Tibial nerve (tissue), 4 donors: ENCODE measurements around the gene MAPT. TPM values are rescaled to one million over a fixed set of nuclear protein-coding genes. Genes with fewer than 3 reads are reported as not detected.
"Not testable (repeated sequence)": the region's sequence is repeated elsewhere in the genome, so short reads cannot be mapped to it uniquely, and the experiment has no call there.

ENCODE experiments used
- DNase-seq, 2 donors: peaks; one replicate each; pipeline ENCODE4 v3.0.0-alpha.2; 2019; ENCODE audit warnings: low spot score in 2 of 2
- H3K27ac ChIP-seq, 4 donors: fragments of 200-600 bp; sonication (generic) in 3 of 4; one replicate each; pipeline ENCODE4 v1.5.1; 2017 to 2019; ENCODE audit warnings: mild to moderate bottlenecking in 1 of 4
- H3K27me3 ChIP-seq, 2 donors: fragments of 200-600 bp; sonication (generic) in 1 of 2; one replicate each; pipeline versions ENCODE4 v1.5.1 to v1.6.0; 2017 to 2019
- H3K36me3 ChIP-seq, 3 donors: fragments of 200-600 bp; sonication (generic); one replicate each; pipeline ENCODE4 v1.5.1; 2018 to 2019
- H3K4me1 ChIP-seq, 4 donors: fragments of 200-600 bp; sonication (generic) in 3 of 4; one replicate each; pipeline ENCODE4 v1.5.1; 2017 to 2019
- H3K4me3 ChIP-seq, 4 donors: fragments of 200-600 bp; sonication (generic) in 3 of 4; one replicate each; pipeline ENCODE4 v1.5.1; 2017 to 2019; ENCODE audit warnings: mild to moderate bottlenecking in 1 of 4, moderate library complexity in 1 of 4
- H3K9me3 ChIP-seq, 4 donors: fragments of 200-600 bp; sonication (generic) in 3 of 4; one replicate each; pipeline ENCODE4 v1.5.1; 2017 to 2019
- CTCF ChIP-seq, 5 experiments: fragments of 200-600 bp in 3 of 5; fragments of 450-650 bp in 2 of 5; sonication (generic) in 3 of 5; IDR thresholded peaks; one replicate each; pipeline ENCODE4 v1.5.1; 2016 to 2019; ENCODE audit warnings: antibody characterized with exemption in 5 of 5, mild to moderate bottlenecking in 3 of 5, moderate library complexity in 2 of 5
- EP300 ChIP-seq, 2 donors: sonication (generic); formaldehyde crosslinking; IDR thresholded peaks; one replicate each; pipeline ENCODE4 v1.6.1; 2017; ENCODE audit warnings: antibody characterized with exemption in 2 of 2, mild to moderate bottlenecking in 1 of 2
- POLR2A ChIP-seq, 2 donors: fragments of 450-650 bp; IDR thresholded peaks; one replicate each; pipeline ENCODE4 v1.6.1; 2017; ENCODE audit warnings: antibody characterized with exemption in 2 of 2, mild to moderate bottlenecking in 2 of 2, moderate library complexity in 2 of 2
- WGBS, 2 donors: methylation state at CpG; one replicate each; pipeline ENCODE4 v1.1.5; 2018; 5-methylcytosine and 5-hydroxymethylcytosine counted together
- total RNA-seq, 4 donors: library from RNA; depleted of rRNA; stranded (reverse); fragments of >200 nt; gene quantifications; one replicate each; pipeline ENCODE4 v1.1.0, GENCODE V29; 2016

MAPT gene
- total RNA-seq, 4 donors from 2014 or later, result 2.5 to 3.1 (median 2.8) TPM

GRCh38 chr17:46003907-46004748 is 109.8 kb downstream of the MAPT start:
- Histone ChIP-seq H3K9me3 (no peaks in the 10 kb centered on the region), H3K36me3 (no peaks in the 10 kb centered on the region), H3K4me3 (no peak overlapping the region), H3K27me3 (no peaks in the 10 kb centered on the region), H3K4me1 (peaks cover 0 to 10% (median 0%) of the 10 kb centered on the region in 4 donors), H3K27ac (no peak overlapping the region)
- no peak for DNase-seq
- 18 to 25% methylated on average over 6 of the region's 6 CpGs for WGBS, 2 donors
- TF ChIP-seq CTCF (IDR thresholded peaks at IDR 0.05) (no peak), EP300 (IDR thresholded peaks at IDR 0.05) (no peak), POLR2A (IDR thresholded peaks at IDR 0.05) (no peak)

- H3K27ac ChIP-seq, H3K27me3 ChIP-seq, DNase-seq, H3K9me3 ChIP-seq, H3K4me3 ChIP-seq, H3K36me3 ChIP-seq: not testable (repeated sequence)
- WGBS, 2 donors, result 96 to 100% methylated on average over 1 of the region's 1 CpG
- H3K4me1 ChIP-seq, result peaks cover 0 to 13% (median 0%) of the 10 kb centered on the region in 4 donors
Measured at GRCh38 chr17:46006082-46006481, 111.7 kb downstream of the MAPT start.

GRCh38 chr17:46007461-46007965 is 113.2 kb downstream of the MAPT start:
- 65 to 74% methylated on average over 2 of the region's 2 CpGs for WGBS, 2 donors
- Histone ChIP-seq H3K9me3 (no peaks in the 10 kb centered on the region), H3K4me1 (peaks cover 0 to 13% (median 0%) of the 10 kb centered on the region in 4 donors), H3K27ac (no peak overlapping the region), H3K27me3 (no peaks in the 10 kb centered on the region), H3K4me3 (no peak overlapping the region), H3K36me3 (no peaks in the 10 kb centered on the region)
- TF ChIP-seq POLR2A (IDR thresholded peaks at IDR 0.05) (no peak), CTCF (IDR thresholded peaks at IDR 0.05) (no peak), EP300 (IDR thresholded peaks at IDR 0.05) (no peak)
- DNase-seq, result no peak

GRCh38 chr17:46008591-46008990 is 114.2 kb downstream of the MAPT start:
- Histone ChIP-seq H3K27ac (no peak overlapping the region), H3K4me3 (no peak overlapping the region), H3K36me3 (no peaks in the 10 kb centered on the region), H3K4me1 (peaks cover 0 to 13% (median 0%) of the 10 kb centered on the region in 4 donors), H3K27me3 (no peaks in the 10 kb centered on the region), H3K9me3 (no peaks in the 10 kb centered on the region)
- DNase-seq, result no peak
- TF ChIP-seq EP300 (IDR thresholded peaks at IDR 0.05), result no peak
- no peak for TF ChIP-seq CTCF (IDR thresholded peaks at IDR 0.05)
- no peak for TF ChIP-seq POLR2A (IDR thresholded peaks at IDR 0.05)
- WGBS, 2 donors, result 88 to 96% methylated on average over 9 of the region's 9 CpGs

GRCh38 chr17:46009681-46010596 is 115.6 kb downstream of the MAPT start:
- no peak for DNase-seq
- no peaks in the 10 kb centered on the region for H3K9me3 ChIP-seq
- peaks cover 0 to 8% (median 0%) of the 10 kb centered on the region in 4 donors for H3K4me1 ChIP-seq
- no peaks in the 10 kb centered on the region for H3K27me3 ChIP-seq
- no peak for TF ChIP-seq CTCF (IDR thresholded peaks at IDR 0.05)
- no peak for TF ChIP-seq EP300 (IDR thresholded peaks at IDR 0.05)
- TF ChIP-seq POLR2A (IDR thresholded peaks at IDR 0.05), result no peak
- no peaks in the 10 kb centered on the region for H3K36me3 ChIP-seq
- WGBS, 2 donors, result 74 to 77% methylated on average over 33 of the region's 33 CpGs
- H3K4me3 ChIP-seq, result no peak overlapping the region
- no peak overlapping the region for H3K27ac ChIP-seq
